OCI-LY1 (cell line): ENCODE results near the gene PYCR2.
"Not testable (repeated sequence)": the region's sequence is repeated elsewhere in the genome, so short reads cannot be mapped to it uniquely, and the experiment has no call there.

ENCODE experiments used
- H2AFZ ChIP-seq: fragments of 200-600 bp; sonication (generic), shearing (Covaris generic); 2 replicates; pipeline ENCODE4 v1.6.0; 2014; ENCODE audit warnings: antibody characterized with exemption, mild to moderate bottlenecking, low read length
- H3F3A ChIP-seq: fragments of 200-600 bp; sonication (generic), shearing (Covaris generic); 2 replicates; pipeline ENCODE4 v1.6.0; 2014; ENCODE audit warnings: mild to moderate bottlenecking, antibody characterized with exemption, low read length, moderate library complexity; ENCODE audit not compliant: insufficient read depth
- H3K27ac ChIP-seq: fragments of 200-600 bp; sonication (generic); 2 replicates; pipeline ENCODE4 v1.5.1; 2014; ENCODE audit warnings: low read length, mixed run types, mild to moderate bottlenecking, low read depth; ENCODE audit not compliant: poor library complexity, severe bottlenecking
- H3K27me3 ChIP-seq: fragments of 200-600 bp; sonication (generic); 2 replicates; pipeline ENCODE4 v1.6.0; 2014; ENCODE audit warnings: antibody characterized with exemption, mild to moderate bottlenecking, low read length, moderate library complexity; ENCODE audit not compliant: insufficient read depth
- H3K36me3 ChIP-seq: fragments of 200-600 bp; sonication (generic); 2 replicates; pipeline ENCODE4 v1.6.1; 2014; ENCODE audit warnings: mild to moderate bottlenecking, antibody characterized with exemption, low read length, moderate library complexity, mixed read lengths; ENCODE audit not compliant: insufficient read depth
- H3K4me1 ChIP-seq: fragments of 200-600 bp; sonication (generic); 2 replicates; pipeline ENCODE4 v1.5.1; 2014; ENCODE audit warnings: mild to moderate bottlenecking, low read length, moderate library complexity; ENCODE audit not compliant: insufficient read depth, severe bottlenecking
- H3K4me2 ChIP-seq: fragments of 200-600 bp; sonication (generic), shearing (Covaris generic); 2 replicates; pipeline ENCODE4 v1.6.1; 2014; ENCODE audit warnings: low read length
- H3K4me3 ChIP-seq: fragments of 200-600 bp; sonication (generic); 2 replicates; pipeline ENCODE4 v1.5.1; 2014; ENCODE audit warnings: low read length, low read depth, mild to moderate bottlenecking, mixed read lengths; ENCODE audit not compliant: poor library complexity, severe bottlenecking
- H3K79me2 ChIP-seq: fragments of 200-600 bp; shearing (Covaris generic); 2 replicates; pipeline ENCODE4 v1.6.1; 2016; ENCODE audit warnings: mixed run types, low read length, mixed read lengths; ENCODE audit not compliant: insufficient read depth
- H3K9ac ChIP-seq: fragments of 200-600 bp; sonication (generic), shearing (Covaris generic); 2 replicates; pipeline ENCODE4 v1.6.1; 2014; ENCODE audit warnings: mild to moderate bottlenecking, low read length, mixed read lengths
- H3K9me2 ChIP-seq: fragments of 200-600 bp; sonication (generic), shearing (Covaris generic); 2 replicates; pipeline ENCODE4 v1.6.1; 2014; ENCODE audit warnings: low read depth, mild to moderate bottlenecking, low read length, mixed read lengths
- H3K9me3 ChIP-seq: fragments of 200-600 bp; shearing (Covaris generic); 2 replicates; pipeline ENCODE4 v1.6.1; 2014; ENCODE audit warnings: low read length, mixed read lengths
- H4K20me1 ChIP-seq: fragments of 200-600 bp; sonication (generic), shearing (Covaris generic); 2 replicates; pipeline ENCODE4 v1.6.0; 2016; ENCODE audit warnings: mild to moderate bottlenecking, low read length; ENCODE audit not compliant: insufficient read depth
- CTCF ChIP-seq: fragments of 200-600 bp; sonication (generic), shearing (Covaris generic); IDR thresholded peaks from 2 replicates; pipeline ENCODE4 v1.5.1; 2017; ENCODE audit warnings: mild to moderate bottlenecking, antibody characterized with exemption, low read length, moderate library complexity, mixed read lengths
- EZH2 ChIP-seq: fragments of 200-600 bp; sonication (generic), shearing (Covaris generic); IDR thresholded peaks from 2 replicates; pipeline ENCODE4 v1.8.0; 2017; ENCODE audit warnings: borderline replicate concordance, mixed run types, mild to moderate bottlenecking, antibody characterized with exemption, low read length, moderate library complexity, mixed read lengths

Gene PYCR2

GRCh38 chr1:225888289-225888897, 35.7 kb downstream of the PYCR2 start:
- H2AFZ ChIP-seq = no peak overlapping the region
- H3K79me2 ChIP-seq = no peaks in the 10 kb centered on the region
- no peaks in the 10 kb centered on the region for H3K4me1 ChIP-seq
- no peaks in the 10 kb centered on the region for H3K36me3 ChIP-seq
- H4K20me1 ChIP-seq = no peaks in the 10 kb centered on the region
- H3K27me3 ChIP-seq = no peaks in the 10 kb centered on the region; the same call in 1 of the 2 replicates
- no peak overlapping the region for H3K27ac ChIP-seq
- no peak overlapping the region for H3K4me3 ChIP-seq
- H3K9me3 ChIP-seq = no peaks in the 10 kb centered on the region
- H3K9ac ChIP-seq = no peak overlapping the region
- H3F3A ChIP-seq = no peaks in the 10 kb centered on the region
- TF ChIP-seq CTCF = no peak
- no peak for TF ChIP-seq EZH2
- H3K9me2 ChIP-seq = no peaks in the 10 kb centered on the region
- H3K4me2 ChIP-seq = no peak overlapping the region

GRCh38 chr1:225887554-225888288, 36.3 kb downstream of the PYCR2 start:
- H3F3A ChIP-seq, H3K9me3 ChIP-seq, H3K9ac ChIP-seq, H3K27me3 ChIP-seq, H3K4me3 ChIP-seq, H3K27ac ChIP-seq, H2AFZ ChIP-seq, H3K9me2 ChIP-seq, H3K79me2 ChIP-seq, H4K20me1 ChIP-seq, H3K36me3 ChIP-seq, H3K4me2 ChIP-seq, H3K4me1 ChIP-seq: not testable (repeated sequence)

- no peaks in the 10 kb centered on the region for H3K9me2 ChIP-seq
- H3K79me2 ChIP-seq = no peaks in the 10 kb centered on the region
- H3K4me3 ChIP-seq = no peak overlapping the region
- H3K4me1 ChIP-seq = peaks cover 8% of the 10 kb centered on the region
- no peak overlapping the region for H2AFZ ChIP-seq
- no peak overlapping the region for H3K9ac ChIP-seq
- no peak overlapping the region for H3K27ac ChIP-seq
- no peaks in the 10 kb centered on the region; the same call in 1 of the 2 replicates for H3K27me3 ChIP-seq
- no peak overlapping the region for H3K4me2 ChIP-seq
- TF ChIP-seq CTCF (no peak), EZH2 (no peak)
- no peaks in the 10 kb centered on the region for H4K20me1 ChIP-seq
- H3K36me3 ChIP-seq = no peaks in the 10 kb centered on the region
- H3F3A ChIP-seq = no peaks in the 10 kb centered on the region
- no peaks in the 10 kb centered on the region for H3K9me3 ChIP-seq
These were observed 37.1 kb downstream of the PYCR2 start for GRCh38 chr1:225887030-225887314.
